HEK293 (cell line): Measurements from ENCODE around the gene CHCHD10.

ENCODE experiments used
- CTCF ChIA-PET: fragments of 350-600 bp; formaldehyde crosslinking; extraction: SDS; loops from one replicate; lab custom pipeline; 2021; ENCODE audit warnings: antibody characterized with exemption; lab: Yijun Ruan, JAX
- POLR2A ChIA-PET: fragments of 300-600 bp; formaldehyde crosslinking; extraction: SDS; loops from one replicate; lab custom pipeline; 2020; ENCODE audit warnings: antibody characterized with exemption, inconsistent platforms; lab: Yijun Ruan, JAX
- H3K27ac ChIP-seq: fragments of 200-500 bp; sonication (Bioruptor generic); 2 replicates; pipeline ENCODE4 v1.5.1; 2014; ENCODE audit warnings: low read depth, low read length, control low read depth, inconsistent platforms; ENCODE audit errors: extremely low read depth
- H3K36me3 ChIP-seq, 2 experiments: fragments of 200-500 bp in 1 of 2; sonication (Bioruptor generic) in 1 of 2; 1 replicate in 1 of 2; 2 replicates in 1 of 2; pipeline ENCODE4 v1.5.1; 2014 to 2017; ENCODE audit warnings: inconsistent platforms in 2 of 2, low read length in 2 of 2; ENCODE audit not compliant: control insufficient read depth in 2 of 2, insufficient read depth in 1 of 2
- H3K4me1 ChIP-seq: fragments of 200-500 bp; sonication (Bioruptor generic); 2 replicates; pipeline ENCODE4 v1.5.1; 2014; ENCODE audit warnings: mild to moderate bottlenecking, low read length, inconsistent platforms; ENCODE audit not compliant: control insufficient read depth, insufficient read depth
- H3K4me3 ChIP-seq: 2 replicates; pipeline ENCODE4 v1.5.1; 2011; ENCODE audit warnings: low read depth, mild to moderate bottlenecking, control low read depth, low read length, moderate library complexity
- H3K9me3 ChIP-seq: fragments of 200-500 bp; sonication (Bioruptor generic); 2 replicates; pipeline ENCODE4 v1.5.1; 2014; ENCODE audit warnings: low read depth, low read length, inconsistent platforms; ENCODE audit not compliant: control insufficient read depth, insufficient read depth
- BCL11A ChIP-seq: fragments of 450-650 bp; formaldehyde crosslinking; IDR thresholded peaks from 2 replicates; pipeline ENCODE4 v1.5.1; 2016; ENCODE audit warnings: low read depth, missing biosample characterization, missing genetic modification characterization
- YY2 ChIP-seq: fragments of 450-650 bp; formaldehyde crosslinking; IDR thresholded peaks from 2 replicates; pipeline ENCODE4 v1.5.1; 2016; ENCODE audit warnings: missing biosample characterization, missing genetic modification characterization
- ZBTB1 ChIP-seq: fragments of 450-650 bp; formaldehyde crosslinking; IDR thresholded peaks from 2 replicates; pipeline ENCODE4 v1.5.1; 2016; ENCODE audit warnings: missing biosample characterization, missing genetic modification characterization
- ZBTB7A ChIP-seq: fragments of 450-650 bp; formaldehyde crosslinking; IDR thresholded peaks from 2 replicates; pipeline ENCODE4 v1.5.1; 2016; ENCODE audit warnings: low read depth, missing biosample characterization, missing genetic modification characterization
- ZNF146 ChIP-seq: fragments of 450-650 bp; formaldehyde crosslinking; IDR thresholded peaks from 2 replicates; pipeline ENCODE4 v1.5.1; 2016; ENCODE audit warnings: missing biosample characterization, missing genetic modification characterization
- ZNF221 ChIP-seq: fragments of 450-650 bp; formaldehyde crosslinking; IDR thresholded peaks from 2 replicates; pipeline ENCODE4 v1.5.1; 2017; ENCODE audit warnings: missing biosample characterization, missing genetic modification characterization, borderline replicate concordance
- ZNF302 ChIP-seq: fragments of 450-650 bp; formaldehyde crosslinking; IDR thresholded peaks from 2 replicates; pipeline ENCODE4 v1.5.1; 2016; ENCODE audit warnings: missing biosample characterization, missing genetic modification characterization, low read depth
- ZNF366 ChIP-seq: fragments of 450-650 bp; formaldehyde crosslinking; conservative IDR thresholded peaks from 2 replicates; pipeline ENCODE4 v1.5.1; 2016; ENCODE audit warnings: missing biosample characterization, missing genetic modification characterization
- ZNF629 ChIP-seq: fragments of 450-650 bp; formaldehyde crosslinking; IDR thresholded peaks from 2 replicates; pipeline ENCODE4 v1.5.1; 2017; ENCODE audit warnings: missing biosample characterization, missing genetic modification characterization
- ZNF660 ChIP-seq: fragments of 450-650 bp; IDR thresholded peaks from 2 replicates; pipeline ENCODE4 v1.5.1; 2018; ENCODE audit warnings: missing biosample characterization, mild to moderate bottlenecking, missing genetic modification characterization
- ZNF670 ChIP-seq: fragments of 450-650 bp; formaldehyde crosslinking; IDR thresholded peaks from 2 replicates; pipeline ENCODE4 v1.5.1; 2016; ENCODE audit warnings: missing biosample characterization, missing genetic modification characterization, low read depth
- ZSCAN30 ChIP-seq: fragments of 450-650 bp; IDR thresholded peaks from 2 replicates; pipeline ENCODE4 v1.5.1; 2018; ENCODE audit warnings: missing biosample characterization, mild to moderate bottlenecking, missing genetic modification characterization, moderate library complexity
- TF ChIP-seq, protein P1 (sequence below): fragments of 450-650 bp; formaldehyde crosslinking; IDR thresholded peaks from 2 replicates; pipeline ENCODE4 v1.5.1; 2016; ENCODE audit warnings: missing biosample characterization, missing genetic modification characterization
- TF ChIP-seq, protein P2 (sequence below): fragments of 450-650 bp; formaldehyde crosslinking; conservative IDR thresholded peaks from 2 replicates; pipeline ENCODE4 v1.5.1; 2016; ENCODE audit warnings: low read depth, missing biosample characterization, missing genetic modification characterization
- TF ChIP-seq, protein P3 (sequence below): sonication (generic); formaldehyde crosslinking; IDR thresholded peaks from 2 replicates; pipeline ENCODE4 v1.8.1; 2022; ENCODE audit warnings: mild to moderate bottlenecking, moderate library complexity, missing genetic modification reagents
- TF ChIP-seq, protein P4 (sequence below): fragments of 450-650 bp; formaldehyde crosslinking; IDR thresholded peaks from 2 replicates; pipeline ENCODE4 v1.5.1; 2016; ENCODE audit warnings: missing biosample characterization, missing genetic modification characterization

Gene CHCHD10

DNA sequence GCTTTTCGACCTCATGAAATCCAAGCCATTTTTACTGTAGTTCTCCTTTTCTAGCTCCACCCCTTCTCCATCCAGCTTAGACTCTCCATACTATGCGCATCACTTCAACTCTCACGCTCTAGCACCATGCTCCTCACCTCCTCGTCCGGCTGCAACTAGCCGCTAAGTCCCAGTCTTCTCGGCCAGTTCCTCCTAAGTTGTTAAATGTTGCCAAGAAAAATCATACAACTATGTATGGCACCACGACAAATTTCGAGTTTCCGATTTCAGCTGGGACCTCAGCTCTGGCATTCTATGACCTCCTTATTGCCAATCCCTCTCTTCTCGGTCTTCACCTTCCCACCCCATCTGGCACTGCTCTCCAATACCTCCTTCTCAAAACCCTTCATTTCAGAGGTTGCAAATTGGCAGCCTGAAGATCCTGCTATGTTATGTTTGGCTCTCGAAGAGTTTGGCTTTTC, 17.9 kb downstream of the CHCHD10 start:
- 0 out of 2 replicates have a peak overlapping the region, but pooled peaks have one; percentile 13 for H3K27ac ChIP-seq
- no peak overlapping the region; the same call in 1 of the 2 replicates for H3K4me3 ChIP-seq
- no peaks in the 10 kb centered on the region for H3K9me3 ChIP-seq
- POLR2A ChIA-PET: interaction anchor here (0.6 to 1.8 kb wide), 3 partner anchors 10 to 33 kb away, joined by 4 to 5 read pairs (median 5); no protein-coding TSS in a partner anchor
- peaks cover 0 to 11% of the 10 kb centered on the region in 2 experiments for H3K36me3 ChIP-seq
- H3K4me1 ChIP-seq: peaks cover 9% of the 10 kb centered on the region; the same call in 1 of the 2 replicates
- TF ChIP-seq ZNF221 (no peak), YY2 (tag by site-specific recombination) (no peak), ZBTB7A (tag by site-specific recombination) (no peak), ZSCAN30 (no peak), ZNF366 (no peak), ZBTB1 (tag by site-specific recombination) (no peak), BCL11A (no peak), ZNF629 (tag by site-specific recombination) (no peak)
- TF ChIP-seq, protein P1, sequence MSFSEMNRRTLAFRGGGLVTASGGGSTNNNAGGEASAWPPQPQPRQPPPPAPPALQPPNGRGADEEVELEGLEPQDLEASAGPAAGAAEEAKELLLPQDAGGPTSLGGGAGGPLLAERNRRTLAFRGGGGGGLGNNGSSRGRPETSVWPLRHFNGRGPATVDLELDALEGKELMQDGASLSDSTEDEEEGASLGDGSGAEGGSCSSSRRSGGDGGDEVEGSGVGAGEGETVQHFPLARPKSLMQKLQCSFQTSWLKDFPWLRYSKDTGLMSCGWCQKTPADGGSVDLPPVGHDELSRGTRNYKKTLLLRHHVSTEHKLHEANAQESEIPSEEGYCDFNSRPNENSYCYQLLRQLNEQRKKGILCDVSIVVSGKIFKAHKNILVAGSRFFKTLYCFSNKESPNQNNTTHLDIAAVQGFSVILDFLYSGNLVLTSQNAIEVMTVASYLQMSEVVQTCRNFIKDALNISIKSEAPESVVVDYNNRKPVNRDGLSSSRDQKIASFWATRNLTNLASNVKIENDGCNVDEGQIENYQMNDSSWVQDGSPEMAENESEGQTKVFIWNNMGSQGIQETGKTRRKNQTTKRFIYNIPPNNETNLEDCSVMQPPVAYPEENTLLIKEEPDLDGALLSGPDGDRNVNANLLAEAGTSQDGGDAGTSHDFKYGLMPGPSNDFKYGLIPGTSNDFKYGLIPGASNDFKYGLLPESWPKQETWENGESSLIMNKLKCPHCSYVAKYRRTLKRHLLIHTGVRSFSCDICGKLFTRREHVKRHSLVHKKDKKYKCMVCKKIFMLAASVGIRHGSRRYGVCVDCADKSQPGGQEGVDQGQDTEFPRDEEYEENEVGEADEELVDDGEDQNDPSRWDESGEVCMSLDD (tag by site-specific recombination): no peak
- TF ChIP-seq, protein P2, sequence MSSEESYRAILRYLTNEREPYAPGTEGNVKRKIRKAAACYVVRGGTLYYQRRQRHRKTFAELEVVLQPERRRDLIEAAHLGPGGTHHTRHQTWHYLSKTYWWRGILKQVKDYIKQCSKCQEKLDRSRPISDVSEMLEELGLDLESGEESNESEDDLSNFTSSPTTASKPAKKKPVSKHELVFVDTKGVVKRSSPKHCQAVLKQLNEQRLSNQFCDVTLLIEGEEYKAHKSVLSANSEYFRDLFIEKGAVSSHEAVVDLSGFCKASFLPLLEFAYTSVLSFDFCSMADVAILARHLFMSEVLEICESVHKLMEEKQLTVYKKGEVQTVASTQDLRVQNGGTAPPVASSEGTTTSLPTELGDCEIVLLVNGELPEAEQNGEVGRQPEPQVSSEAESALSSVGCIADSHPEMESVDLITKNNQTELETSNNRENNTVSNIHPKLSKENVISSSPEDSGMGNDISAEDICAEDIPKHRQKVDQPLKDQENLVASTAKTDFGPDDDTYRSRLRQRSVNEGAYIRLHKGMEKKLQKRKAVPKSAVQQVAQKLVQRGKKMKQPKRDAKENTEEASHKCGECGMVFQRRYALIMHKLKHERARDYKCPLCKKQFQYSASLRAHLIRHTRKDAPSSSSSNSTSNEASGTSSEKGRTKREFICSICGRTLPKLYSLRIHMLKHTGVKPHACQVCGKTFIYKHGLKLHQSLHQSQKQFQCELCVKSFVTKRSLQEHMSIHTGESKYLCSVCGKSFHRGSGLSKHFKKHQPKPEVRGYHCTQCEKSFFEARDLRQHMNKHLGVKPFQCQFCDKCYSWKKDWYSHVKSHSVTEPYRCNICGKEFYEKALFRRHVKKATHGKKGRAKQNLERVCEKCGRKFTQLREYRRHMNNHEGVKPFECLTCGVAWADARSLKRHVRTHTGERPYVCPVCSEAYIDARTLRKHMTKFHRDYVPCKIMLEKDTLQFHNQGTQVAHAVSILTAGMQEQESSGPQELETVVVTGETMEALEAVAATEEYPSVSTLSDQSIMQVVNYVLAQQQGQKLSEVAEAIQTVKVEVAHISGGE (tag by site-specific recombination): no peak
- TF ChIP-seq, protein P3, sequence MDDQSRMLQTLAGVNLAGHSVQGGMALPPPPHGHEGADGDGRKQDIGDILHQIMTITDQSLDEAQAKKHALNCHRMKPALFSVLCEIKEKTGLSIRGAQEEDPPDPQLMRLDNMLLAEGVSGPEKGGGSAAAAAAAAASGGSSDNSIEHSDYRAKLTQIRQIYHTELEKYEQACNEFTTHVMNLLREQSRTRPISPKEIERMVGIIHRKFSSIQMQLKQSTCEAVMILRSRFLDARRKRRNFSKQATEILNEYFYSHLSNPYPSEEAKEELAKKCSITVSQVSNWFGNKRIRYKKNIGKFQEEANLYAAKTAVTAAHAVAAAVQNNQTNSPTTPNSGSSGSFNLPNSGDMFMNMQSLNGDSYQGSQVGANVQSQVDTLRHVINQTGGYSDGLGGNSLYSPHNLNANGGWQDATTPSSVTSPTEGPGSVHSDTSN (CRISPR knock-in tag): no peak
- TF ChIP-seq, all 188 proteins: peak for 0
- CTCF ChIA-PET: interaction anchor here (0.6 to 1.2 kb wide), 2 partner anchors 17 to 100 kb away, joined by 3 to 4 read pairs; no protein-coding TSS in a partner anchor

DNA sequence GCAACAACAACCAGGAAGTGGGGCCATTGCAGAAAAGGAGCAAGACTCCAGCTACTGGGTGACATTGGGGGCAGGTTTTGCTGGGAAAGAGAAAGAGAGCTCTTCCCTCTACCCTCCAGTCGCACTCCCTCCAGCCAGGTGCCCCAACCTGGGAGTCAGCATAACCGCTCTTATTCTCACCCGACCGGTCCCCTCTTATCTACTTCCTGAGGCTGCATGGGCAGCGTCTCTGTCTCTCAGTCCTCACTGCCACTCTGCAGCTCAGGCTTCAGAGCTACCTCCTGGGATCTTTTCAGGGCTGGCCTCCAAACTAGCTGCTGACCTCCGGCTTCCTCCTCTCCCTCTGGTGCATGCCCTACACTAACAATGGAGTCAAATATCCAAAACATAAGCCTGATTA, 22.0 kb downstream of the CHCHD10 start:
- Histone ChIP-seq H3K36me3 (peaks cover 13 to 48% of the 10 kb centered on the region in 2 experiments), H3K9me3 (no peaks in the 10 kb centered on the region), H3K27ac (no peak overlapping the region), H3K4me3 (no peak overlapping the region), H3K4me1 (0 out of 2 replicates have a peak, but pooled peaks cover 6% of the 10 kb centered on the region)
- ChIA-PET CTCF (interaction anchor here (0.6 kb wide), 1 partner anchor 412 kb away, joined by 3 read pairs; no protein-coding TSS in a partner anchor), POLR2A (interaction anchor here (2.0 kb wide), 1 partner anchor 29 kb away, joined by 7 read pairs; no protein-coding TSS in a partner anchor)
- no peak for TF ChIP-seq ZNF302 (tag by site-specific recombination)
- no peak for TF ChIP-seq ZNF146 (tag by site-specific recombination)
- TF ChIP-seq ZNF670 (tag by site-specific recombination): no peak
- no peak for TF ChIP-seq ZNF660 (tag by site-specific recombination)
- TF ChIP-seq, protein P4, sequence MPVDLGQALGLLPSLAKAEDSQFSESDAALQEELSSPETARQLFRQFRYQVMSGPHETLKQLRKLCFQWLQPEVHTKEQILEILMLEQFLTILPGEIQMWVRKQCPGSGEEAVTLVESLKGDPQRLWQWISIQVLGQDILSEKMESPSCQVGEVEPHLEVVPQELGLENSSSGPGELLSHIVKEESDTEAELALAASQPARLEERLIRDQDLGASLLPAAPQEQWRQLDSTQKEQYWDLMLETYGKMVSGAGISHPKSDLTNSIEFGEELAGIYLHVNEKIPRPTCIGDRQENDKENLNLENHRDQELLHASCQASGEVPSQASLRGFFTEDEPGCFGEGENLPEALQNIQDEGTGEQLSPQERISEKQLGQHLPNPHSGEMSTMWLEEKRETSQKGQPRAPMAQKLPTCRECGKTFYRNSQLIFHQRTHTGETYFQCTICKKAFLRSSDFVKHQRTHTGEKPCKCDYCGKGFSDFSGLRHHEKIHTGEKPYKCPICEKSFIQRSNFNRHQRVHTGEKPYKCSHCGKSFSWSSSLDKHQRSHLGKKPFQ (tag by site-specific recombination): no peak
